ENCODE results near the gene C5orf58.

Gene C5orf58

DNA sequence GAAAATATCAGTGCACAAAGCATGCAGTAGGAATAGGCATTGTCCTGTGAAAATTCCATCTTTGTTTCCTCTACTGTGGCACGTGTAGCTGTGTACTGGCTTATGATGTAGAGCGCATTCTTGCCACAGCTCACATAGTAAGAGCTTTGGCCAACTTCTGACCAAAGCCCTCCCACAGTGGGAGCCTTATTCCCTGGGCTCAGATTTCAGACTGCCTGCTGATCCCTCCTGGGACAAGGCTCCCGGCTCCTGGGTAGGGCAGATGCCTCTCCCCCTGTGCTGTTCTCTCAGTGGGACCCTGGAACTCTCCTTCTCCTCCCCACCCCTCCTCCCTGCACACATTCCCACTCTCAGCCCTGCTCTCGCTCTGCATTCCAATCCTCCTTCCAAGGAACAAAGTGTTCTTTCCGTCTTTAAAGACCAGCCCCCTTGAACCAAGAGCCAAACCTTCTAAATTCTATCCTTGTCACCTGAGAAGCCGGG is 47.3 kb downstream of the C5orf58 start:
- DNase-seq (ENCODE audit: low read depth, low spot score): peak; percentile 83

GRCh38 chr5:170283296-170283695 is 50.5 kb downstream of the C5orf58 start:
- DNase-seq (ENCODE audit: low read depth, low spot score): no peak

DNA sequence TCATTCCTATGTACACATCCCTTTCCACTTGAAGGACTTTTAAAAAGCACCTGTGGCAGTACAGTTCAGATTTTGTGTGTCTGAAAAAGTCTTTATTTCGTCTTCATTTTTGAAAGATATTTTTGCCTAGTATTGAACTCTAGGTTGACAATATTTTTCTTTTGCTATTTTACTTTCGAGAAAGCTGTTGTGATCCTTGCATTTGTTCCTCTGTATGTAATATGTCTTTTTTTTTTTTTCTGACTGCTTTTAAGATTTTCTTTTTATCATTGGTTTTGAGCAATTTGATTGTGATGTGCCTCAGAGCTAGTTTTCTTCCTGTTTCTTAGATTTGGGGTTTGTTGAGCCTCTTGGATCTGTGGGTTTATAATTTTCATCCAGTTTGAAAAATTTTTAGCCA is 51.4 kb downstream of the C5orf58 start:
- DNase-seq (ENCODE audit: low read depth, low spot score): no peak

DNA sequence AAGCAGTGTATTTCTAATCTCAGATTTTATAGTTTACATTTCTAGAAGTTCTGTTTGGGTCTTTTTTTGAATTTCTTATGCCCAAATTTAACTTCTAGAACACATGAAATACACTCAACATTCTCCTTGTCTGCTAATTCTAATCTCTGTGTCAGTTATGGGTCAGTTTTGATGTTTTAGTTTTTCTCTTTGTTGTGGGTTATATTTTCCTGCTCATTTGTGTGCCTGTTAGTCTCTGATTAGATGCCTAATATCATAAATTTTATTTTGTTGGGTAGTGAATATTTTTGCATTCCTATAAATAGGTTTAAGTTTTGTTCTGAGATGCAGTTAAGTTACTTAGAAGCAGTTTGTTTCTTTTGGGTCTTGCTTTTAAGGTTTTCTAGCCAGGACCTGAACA is 52.4 kb downstream of the C5orf58 start:
- no peak for DNase-seq (ENCODE audit: low read depth, low spot score)

GRCh38 chr5:170286386-170286925 is 53.7 kb downstream of the C5orf58 start:
- DNase-seq (ENCODE audit: low read depth, low spot score): no peak

GRCh38 chr5:170287532-170287931 is 54.7 kb downstream of the C5orf58 start:
- DNase-seq (ENCODE audit: low read depth, low spot score): no peak

DNA sequence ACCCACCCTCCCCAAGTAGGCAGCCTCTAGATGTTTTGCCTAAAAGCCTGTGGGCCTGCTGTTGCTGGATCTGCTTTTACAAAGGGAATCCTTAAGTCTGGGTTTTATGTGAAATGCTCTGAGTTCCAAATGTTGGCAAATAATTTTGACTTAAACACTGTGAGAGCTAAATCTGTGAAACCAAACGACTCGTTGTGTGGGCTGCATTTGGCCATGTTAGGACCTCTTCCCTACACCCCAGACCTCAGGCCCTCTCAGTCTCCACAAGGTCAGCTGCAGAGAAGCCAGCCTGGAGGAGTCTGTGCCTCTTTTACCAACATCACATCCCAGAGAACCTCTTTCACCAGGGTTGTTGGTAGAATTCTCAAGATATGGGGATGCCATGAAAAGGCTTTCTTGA is 55.4 kb downstream of the C5orf58 start:
- no peak for DNase-seq (ENCODE audit: low read depth, low spot score)

DNA sequence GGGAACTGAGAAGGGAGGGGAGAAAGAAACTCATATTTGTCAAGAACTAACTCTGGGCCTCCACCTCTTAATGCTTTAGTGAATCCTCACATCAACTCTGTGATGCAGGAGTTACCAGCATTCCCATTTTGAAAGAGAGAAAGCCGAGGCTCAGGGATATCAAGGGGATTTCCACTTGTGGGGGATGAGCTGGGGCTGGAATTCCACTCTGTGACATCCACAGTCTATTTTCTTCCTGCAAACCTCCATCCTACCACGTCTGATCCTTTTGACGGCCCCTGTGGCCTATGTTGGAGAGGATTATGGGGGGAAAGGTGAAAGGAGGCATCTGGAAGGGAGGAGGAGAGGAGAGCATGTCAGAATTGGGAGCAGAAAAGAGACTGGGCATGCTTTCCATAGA is 55.8 kb downstream of the C5orf58 start:
- no peak for DNase-seq (ENCODE audit: low read depth, low spot score)

- no peak for DNase-seq (ENCODE audit: low read depth, low spot score)
Measured at GRCh38 chr5:170289121-170289520, 56.3 kb downstream of the C5orf58 start.

DNA sequence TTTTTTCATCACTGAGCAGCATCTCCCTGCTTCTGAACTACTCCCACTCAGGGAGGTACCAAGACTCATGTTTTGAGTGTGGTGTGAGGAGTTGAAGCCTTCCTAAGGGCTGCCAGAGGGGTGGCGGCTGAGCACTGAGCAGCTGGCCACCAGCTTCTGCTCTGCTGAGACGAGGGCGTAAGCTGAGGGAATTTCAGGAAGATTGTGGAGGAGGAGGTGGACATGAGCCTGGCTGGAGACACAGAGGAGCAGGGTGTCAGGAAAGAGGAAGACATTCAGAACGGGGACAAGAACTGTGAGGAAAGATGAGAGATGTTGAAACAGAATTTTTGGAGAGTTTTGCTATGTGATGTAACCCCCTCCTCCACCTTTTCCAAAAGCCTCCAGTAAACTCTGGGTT is 57.0 kb downstream of the C5orf58 start:
- DNase-seq (ENCODE audit: low read depth, low spot score): no peak

DNA sequence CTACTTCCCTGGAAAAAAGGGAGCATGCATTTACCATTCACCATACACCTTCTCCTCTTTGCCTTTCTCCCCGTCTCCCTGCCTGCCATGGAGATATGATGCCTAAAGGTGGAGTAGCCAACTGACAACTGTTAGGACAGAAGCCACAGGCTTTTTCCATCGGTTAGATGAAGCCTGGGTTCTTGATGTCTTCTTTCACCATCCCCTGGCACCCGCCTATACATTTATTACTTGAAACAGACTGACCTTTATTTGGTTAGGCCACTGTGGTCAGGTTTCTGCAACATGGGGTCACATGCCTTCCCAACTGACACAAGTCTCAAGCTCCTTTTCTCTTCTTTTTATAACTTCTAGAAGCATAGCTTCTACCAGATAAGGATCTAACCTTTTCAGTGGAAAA is 57.7 kb downstream of the C5orf58 start:
- DNase-seq (ENCODE audit: low read depth, low spot score): no peak

- DNase-seq (ENCODE audit: low read depth, low spot score): no peak
Measured at GRCh38 chr5:170292179-170293104, 59.7 kb downstream of the C5orf58 start.

DNA sequence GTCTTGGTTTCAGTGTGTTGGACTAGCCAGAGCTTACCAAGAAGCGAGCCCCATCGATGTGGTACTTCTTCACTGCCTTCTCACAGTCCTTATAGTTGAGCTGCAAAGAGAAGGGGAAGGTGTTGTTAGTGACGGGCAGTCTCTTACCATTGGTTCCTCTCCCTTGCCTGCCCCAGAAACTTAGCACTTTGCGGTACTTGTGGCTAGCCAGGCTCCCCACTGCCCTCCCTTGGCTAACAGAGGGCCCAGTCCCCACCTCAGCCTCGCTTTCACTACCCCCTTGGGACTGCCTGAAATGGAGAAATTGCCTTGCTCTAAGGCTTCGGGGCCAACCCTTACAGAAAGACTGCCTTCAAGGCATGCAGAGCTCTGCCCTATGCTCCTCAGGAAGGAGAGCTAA is 60.5 kb downstream of the C5orf58 start:
- DNase-seq (ENCODE audit: low read depth, low spot score): peak; percentile 33

GRCh38 chr5:170294057-170294456 is 61.3 kb downstream of the C5orf58 start:
- DNase-seq (ENCODE audit: low read depth, low spot score): no peak

- DNase-seq (ENCODE audit: low read depth, low spot score): no peak
Measured at GRCh38 chr5:170294556-170294955, 61.8 kb downstream of the C5orf58 start.

Data from ELF-1 (cell line).